GM18517 (cell line): ENCODE data around the gene MAPK8IP1.
"Not testable (repeated sequence)": the region's sequence is repeated elsewhere in the genome, so short reads cannot be mapped to it uniquely, and the experiment has no call there.

ENCODE experiments used
- ATAC-seq: cut with Tn5 transposase; IDR thresholded peaks from one replicate; pipeline ENCODE4 v1.9.1; 2021; ENCODE audit warnings: mild to moderate bottlenecking, moderate library complexity; ENCODE audit not compliant: unreplicated experiment

MAPK8IP1 gene

GRCh38 chr11:45885274-45885920, at the start of gene MAPK8IP1:
Gene MAPK8IP1, plus strand, starts transcription at chr11:45885651. Its CDS starts 170 bp downstream, at chr11:45885821.
- peak; percentile 38 for ATAC-seq

- no peak for ATAC-seq
Measured at GRCh38 chr11:45839204-45839603, 46.2 kb upstream of the MAPK8IP1 start.

GRCh38 chr11:45840251-45840650, 45.2 kb upstream of the MAPK8IP1 start:
- not testable (repeated sequence) for ATAC-seq

- ATAC-seq: no peak
Measured at GRCh38 chr11:45843158-45843924, 42.1 kb upstream of the MAPK8IP1 start.

- ATAC-seq: no peak
Measured at GRCh38 chr11:45844822-45845578, 40.5 kb upstream of the MAPK8IP1 start.

- no peak for ATAC-seq
Measured at GRCh38 chr11:45846174-45846675, 39.2 kb upstream of the MAPK8IP1 start.

- peak; percentile 88 for ATAC-seq
Measured at GRCh38 chr11:45846974-45847910, 38.2 kb upstream of the MAPK8IP1 start, which contains the start of gene CRY2. Gene CRY2, plus strand, starts transcription at chr11:45847475. Its CDS starts 16 bp downstream, at chr11:45847491.

GRCh38 chr11:45847911-45848316, 37.5 kb upstream of the MAPK8IP1 start:
- ATAC-seq: no peak

GRCh38 chr11:45848654-45849081, 36.8 kb upstream of the MAPK8IP1 start:
- ATAC-seq: no peak

GRCh38 chr11:45850446-45850845, 35.0 kb upstream of the MAPK8IP1 start:
- no peak for ATAC-seq

GRCh38 chr11:45851228-45851627, 34.2 kb upstream of the MAPK8IP1 start:
- ATAC-seq: no peak

- ATAC-seq: no peak
Measured at GRCh38 chr11:45852018-45852711, 33.3 kb upstream of the MAPK8IP1 start.

GRCh38 chr11:45852712-45853101, 32.7 kb upstream of the MAPK8IP1 start:
- no peak for ATAC-seq

- no peak for ATAC-seq
Measured at GRCh38 chr11:45853332-45854219, 31.9 kb upstream of the MAPK8IP1 start.

- no peak for ATAC-seq
Measured at GRCh38 chr11:45855308-45855707, 30.1 kb upstream of the MAPK8IP1 start.

- ATAC-seq: no peak
Measured at GRCh38 chr11:45856044-45856468, 29.4 kb upstream of the MAPK8IP1 start.

- ATAC-seq: no peak
Measured at GRCh38 chr11:45857961-45858474, 27.4 kb upstream of the MAPK8IP1 start.

- no peak for ATAC-seq
Measured at GRCh38 chr11:45858751-45859398, 26.6 kb upstream of the MAPK8IP1 start.
